Nephron (organoid): Measurements from ENCODE around the gene ADGRD1.

ENCODE experiments used
- H3K27ac Mint-ChIP-seq, 3 experiments: 2 replicates each; pipeline ENCODE4 v1.8.0; 2020; ENCODE audit warnings: mixed read lengths in 3 of 3, mild to moderate bottlenecking in 2 of 3, moderate library complexity in 1 of 3
- H3K27me3 Mint-ChIP-seq: 2 replicates; pipeline ENCODE4 v1.8.0; 2021; ENCODE audit warnings: low read depth, mild to moderate bottlenecking, moderate library complexity, mixed read lengths
- H3K36me3 Mint-ChIP-seq: 2 replicates; pipeline ENCODE4 v1.8.0; 2020; ENCODE audit warnings: low read depth, mixed read lengths
- H3K4me1 Mint-ChIP-seq: 2 replicates; pipeline ENCODE4 v1.8.0; 2020; ENCODE audit warnings: mixed read lengths
- H3K4me3 Mint-ChIP-seq, 3 experiments: 2 replicates each; pipeline ENCODE4 v1.8.0; 2020; ENCODE audit warnings: mild to moderate bottlenecking in 3 of 3, mixed read lengths in 3 of 3, moderate library complexity in 2 of 3
- H3K9me3 Mint-ChIP-seq: 2 replicates; pipeline ENCODE4 v1.8.0; 2020; ENCODE audit warnings: mixed read lengths
- CTCF ChIP-seq, 3 experiments: fragments of 200-600 bp; sonication (generic); IDR thresholded peaks; one replicate each; pipeline ENCODE4 v1.5.0; 2021; ENCODE audit warnings: antibody characterized with exemption in 3 of 3; ENCODE audit not compliant: unreplicated experiment in 3 of 3

Gene ADGRD1

GRCh38 chr12:131162113-131162512, 208.4 kb downstream of the ADGRD1 start:
- Mint-ChIP-seq H3K36me3 (no peaks in the 10 kb centered on the region), H3K27me3 (peaks cover 11% of the 10 kb centered on the region), H3K9me3 (no peaks in the 10 kb centered on the region), H3K4me3 (no peak overlapping the region), H3K27ac (no peak overlapping the region), H3K4me1 (no peaks in the 10 kb centered on the region)
- TF ChIP-seq CTCF (IDR thresholded peaks at IDR 0.05; ENCODE audit: unreplicated experiment in 3 of 3), result no peak

DNA sequence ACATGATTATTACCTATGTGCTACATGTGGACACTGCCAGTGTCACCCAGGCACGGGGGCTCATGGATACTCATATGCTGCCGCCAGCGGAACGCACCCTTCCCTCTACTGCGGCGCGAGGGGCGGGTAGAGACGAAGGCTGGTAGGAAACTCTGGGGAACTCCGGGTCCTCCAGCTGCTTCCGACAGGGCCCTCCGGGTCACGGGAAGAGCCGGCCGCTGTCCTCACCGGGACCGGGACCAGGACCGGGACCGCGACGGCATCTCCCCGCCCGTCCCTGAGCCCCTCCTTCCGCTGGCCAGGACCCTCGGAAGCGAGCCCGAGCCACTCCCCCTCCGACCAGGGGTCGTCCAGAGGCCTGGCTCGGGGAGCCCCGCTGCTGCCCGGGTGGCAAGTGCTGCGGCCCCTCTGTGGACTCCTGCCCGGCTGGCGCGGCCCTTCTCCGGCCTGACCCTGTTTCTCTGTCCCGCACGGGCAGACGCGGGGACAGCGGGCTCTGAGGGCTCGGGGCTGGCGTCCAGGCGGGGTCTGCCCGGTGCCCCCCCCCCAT, 209.6 kb downstream of the ADGRD1 start:
- H3K9me3 Mint-ChIP-seq, result no peaks in the 10 kb centered on the region
- H3K4me1 Mint-ChIP-seq, result no peaks in the 10 kb centered on the region
- H3K36me3 Mint-ChIP-seq, result no peaks in the 10 kb centered on the region
- H3K27ac Mint-ChIP-seq, result no peak overlapping the region
- peaks cover 11% of the 10 kb centered on the region for H3K27me3 Mint-ChIP-seq
- no peak for TF ChIP-seq CTCF (IDR thresholded peaks at IDR 0.05; ENCODE audit: unreplicated experiment in 3 of 3)
- no peak overlapping the region for H3K4me3 Mint-ChIP-seq

- Mint-ChIP-seq H3K4me1 (no peaks in the 10 kb centered on the region), H3K9me3 (no peaks in the 10 kb centered on the region), H3K4me3 (no peak overlapping the region), H3K27ac (no peak overlapping the region), H3K36me3 (no peaks in the 10 kb centered on the region), H3K27me3 (peaks cover 9% of the 10 kb centered on the region)
- TF ChIP-seq CTCF (IDR thresholded peaks at IDR 0.05; ENCODE audit: unreplicated experiment in 3 of 3), result no peak
These were observed 210.6 kb downstream of the ADGRD1 start for GRCh38 chr12:131164096-131164872.

DNA sequence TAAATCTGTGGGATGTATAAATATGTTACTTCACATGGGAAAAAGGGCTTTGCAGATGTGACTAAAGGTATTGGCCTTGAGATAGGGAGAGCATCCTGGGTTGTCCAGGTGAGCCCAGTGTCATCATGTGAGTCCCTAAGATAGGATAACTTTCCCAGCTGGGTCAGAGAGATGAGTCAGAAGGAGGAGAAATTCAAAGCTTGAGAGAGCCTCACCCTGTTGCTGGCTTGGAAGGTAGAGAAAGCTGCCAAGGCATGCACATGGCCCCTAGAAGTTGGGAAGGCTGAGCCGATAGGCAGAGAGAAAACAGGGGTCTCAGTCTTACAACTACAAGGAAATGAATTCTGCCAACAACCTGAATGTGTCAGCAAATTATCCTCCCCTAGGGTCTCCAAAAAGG, 213.0 kb downstream of the ADGRD1 start:
- no peaks in the 10 kb centered on the region for H3K36me3 Mint-ChIP-seq
- no peaks in the 10 kb centered on the region for H3K4me1 Mint-ChIP-seq
- no peak overlapping the region for H3K27ac Mint-ChIP-seq
- peaks cover 11% of the 10 kb centered on the region for H3K27me3 Mint-ChIP-seq
- no peak overlapping the region for H3K4me3 Mint-ChIP-seq
- no peaks in the 10 kb centered on the region for H3K9me3 Mint-ChIP-seq
- TF ChIP-seq CTCF (IDR thresholded peaks at IDR 0.05; ENCODE audit: unreplicated experiment in 3 of 3), result no peak

DNA sequence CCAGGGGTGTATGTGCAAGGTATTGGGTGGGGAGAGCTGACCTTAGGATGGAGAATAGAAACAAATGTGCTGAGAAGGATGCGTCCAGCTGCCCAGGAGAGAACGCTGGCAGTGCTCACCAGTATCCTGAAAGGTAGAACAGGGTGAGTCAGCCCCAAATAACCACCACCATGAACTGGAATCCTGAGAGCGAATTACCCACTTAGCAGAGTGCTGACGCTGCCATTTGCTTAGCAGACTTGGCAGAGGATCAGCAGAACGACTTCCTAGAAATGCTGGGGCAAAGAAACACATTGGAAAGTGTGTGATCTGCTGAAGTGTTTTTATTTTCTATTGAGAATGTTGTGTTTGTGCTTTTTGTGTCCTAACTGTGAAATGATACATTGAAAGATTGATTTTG, 213.6 kb downstream of the ADGRD1 start:
- no peak overlapping the region for H3K27ac Mint-ChIP-seq
- no peaks in the 10 kb centered on the region for H3K36me3 Mint-ChIP-seq
- H3K4me1 Mint-ChIP-seq, result no peaks in the 10 kb centered on the region
- no peak for TF ChIP-seq CTCF (IDR thresholded peaks at IDR 0.05; ENCODE audit: unreplicated experiment in 3 of 3)
- peaks cover 11% of the 10 kb centered on the region for H3K27me3 Mint-ChIP-seq
- H3K4me3 Mint-ChIP-seq, result no peak overlapping the region
- no peaks in the 10 kb centered on the region for H3K9me3 Mint-ChIP-seq

DNA sequence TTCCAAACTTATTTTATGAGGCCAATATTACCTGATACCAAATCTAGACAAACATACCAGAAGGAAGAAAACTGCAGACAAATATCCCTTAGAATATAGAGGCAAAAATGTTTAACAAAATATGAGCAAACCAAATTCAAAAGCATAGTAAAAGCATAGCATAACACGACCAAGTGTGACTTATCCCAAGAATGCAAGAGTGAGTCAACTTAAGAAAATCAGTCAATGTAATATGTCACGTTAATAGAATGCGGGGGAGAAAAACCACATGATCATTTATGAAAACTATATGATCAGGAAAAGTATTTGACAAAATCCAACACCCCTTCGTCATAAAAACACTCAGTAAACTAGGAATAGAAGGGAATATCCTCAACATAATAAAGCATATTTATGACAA, 217.3 kb downstream of the ADGRD1 start:
- no peak for TF ChIP-seq CTCF (IDR thresholded peaks at IDR 0.05; ENCODE audit: unreplicated experiment in 3 of 3)
- peaks cover 15% of the 10 kb centered on the region for H3K9me3 Mint-ChIP-seq
- no peak overlapping the region for H3K27ac Mint-ChIP-seq
- H3K27me3 Mint-ChIP-seq, result peaks cover 17% of the 10 kb centered on the region
- no peak overlapping the region for H3K4me3 Mint-ChIP-seq
- no peaks in the 10 kb centered on the region for H3K4me1 Mint-ChIP-seq
- no peaks in the 10 kb centered on the region for H3K36me3 Mint-ChIP-seq
